HG02678 (cell line): ENCODE measurements around the gene EPHB1.

ENCODE experiments used
- ATAC-seq: cut with Tn5 transposase; IDR thresholded peaks from one replicate; pipeline ENCODE4 v1.9.1; 2021; ENCODE audit warnings: mild to moderate bottlenecking, moderate library complexity; ENCODE audit not compliant: unreplicated experiment

EPHB1 gene

GRCh38 chr3:134904776-134905646 is 110.0 kb downstream of the EPHB1 start:
- ATAC-seq = peak; percentile 24

- ATAC-seq = no peak
Measured at GRCh38 chr3:134905647-134905935, 110.5 kb downstream of the EPHB1 start.

- ATAC-seq = no peak
Measured at GRCh38 chr3:134908271-134908670, 113.2 kb downstream of the EPHB1 start.

- no peak for ATAC-seq
Measured at GRCh38 chr3:134910026-134910425, 115.0 kb downstream of the EPHB1 start.

GRCh38 chr3:134911586-134912548 is 116.8 kb downstream of the EPHB1 start:
- ATAC-seq = no peak

- no peak for ATAC-seq
Measured at GRCh38 chr3:134916276-134916961, 121.4 kb downstream of the EPHB1 start.

- no peak for ATAC-seq
Measured at GRCh38 chr3:134917631-134918030, 122.6 kb downstream of the EPHB1 start.

GRCh38 chr3:134918441-134918840 is 123.4 kb downstream of the EPHB1 start:
- ATAC-seq = peak; percentile 94

- no peak for ATAC-seq
Measured at GRCh38 chr3:134922101-134922500, 127.0 kb downstream of the EPHB1 start.

- ATAC-seq = no peak
Measured at GRCh38 chr3:134922866-134923265, 127.8 kb downstream of the EPHB1 start.

GRCh38 chr3:134923286-134923685 is 128.2 kb downstream of the EPHB1 start:
- no peak for ATAC-seq

GRCh38 chr3:134927599-134927998 is 132.5 kb downstream of the EPHB1 start:
- no peak for ATAC-seq

GRCh38 chr3:134928392-134928791 is 133.3 kb downstream of the EPHB1 start:
- ATAC-seq = no peak

- no peak for ATAC-seq
Measured at GRCh38 chr3:134928819-134929218, 133.8 kb downstream of the EPHB1 start.

- ATAC-seq = peak; percentile 70
Measured at GRCh38 chr3:134929976-134930375, 134.9 kb downstream of the EPHB1 start.

GRCh38 chr3:134931045-134931785 is 136.2 kb downstream of the EPHB1 start:
- ATAC-seq = no peak

- ATAC-seq = no peak
Measured at GRCh38 chr3:134932035-134932434, 137.0 kb downstream of the EPHB1 start.

GRCh38 chr3:134933997-134934396 is 138.9 kb downstream of the EPHB1 start:
- ATAC-seq = no peak

GRCh38 chr3:134934933-134935332 is 139.9 kb downstream of the EPHB1 start:
- no peak for ATAC-seq

- no peak for ATAC-seq
Measured at GRCh38 chr3:134937256-134938028, 142.4 kb downstream of the EPHB1 start.
